Hepatocyte (in vitro differentiated cells): ENCODE results near the gene ANKRD52.

ENCODE experiments used
- EZH2 ChIP-seq: fragments of 200-600 bp; sonication (generic); IDR thresholded peaks from 2 replicates; pipeline ENCODE4 v1.6.1; 2016; ENCODE audit warnings: antibody characterized with exemption, mild to moderate bottlenecking, borderline replicate concordance
- TF ChIP-seq, protein P1 (sequence below): fragments of 200-600 bp; sonication (generic); IDR thresholded peaks from 2 replicates; pipeline ENCODE4 v1.5.1; 2016; ENCODE audit warnings: antibody characterized with exemption, mild to moderate bottlenecking; ENCODE audit not compliant: poor library complexity

DNA sequence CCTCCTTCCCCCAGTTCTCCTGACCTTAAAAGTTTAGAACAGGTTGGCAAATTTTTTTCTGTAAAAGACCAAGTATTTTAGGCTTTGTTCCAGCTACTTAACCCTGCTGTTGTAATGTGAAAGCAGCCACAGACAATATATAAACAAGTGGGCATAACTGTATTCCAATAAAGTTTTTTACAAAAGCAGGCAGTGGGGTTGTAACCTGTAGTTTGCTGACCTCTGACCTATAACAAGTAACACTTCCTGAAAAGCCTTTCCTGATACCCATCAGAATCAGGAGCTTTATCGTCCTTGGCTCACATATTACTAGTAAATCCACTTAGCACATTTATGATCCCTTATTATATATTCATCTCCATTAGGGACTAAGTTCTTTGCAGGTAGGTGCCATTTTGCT is 55.8 kb downstream of the ANKRD52 start:
- no peak for TF ChIP-seq EZH2
- TF ChIP-seq, protein P1, sequence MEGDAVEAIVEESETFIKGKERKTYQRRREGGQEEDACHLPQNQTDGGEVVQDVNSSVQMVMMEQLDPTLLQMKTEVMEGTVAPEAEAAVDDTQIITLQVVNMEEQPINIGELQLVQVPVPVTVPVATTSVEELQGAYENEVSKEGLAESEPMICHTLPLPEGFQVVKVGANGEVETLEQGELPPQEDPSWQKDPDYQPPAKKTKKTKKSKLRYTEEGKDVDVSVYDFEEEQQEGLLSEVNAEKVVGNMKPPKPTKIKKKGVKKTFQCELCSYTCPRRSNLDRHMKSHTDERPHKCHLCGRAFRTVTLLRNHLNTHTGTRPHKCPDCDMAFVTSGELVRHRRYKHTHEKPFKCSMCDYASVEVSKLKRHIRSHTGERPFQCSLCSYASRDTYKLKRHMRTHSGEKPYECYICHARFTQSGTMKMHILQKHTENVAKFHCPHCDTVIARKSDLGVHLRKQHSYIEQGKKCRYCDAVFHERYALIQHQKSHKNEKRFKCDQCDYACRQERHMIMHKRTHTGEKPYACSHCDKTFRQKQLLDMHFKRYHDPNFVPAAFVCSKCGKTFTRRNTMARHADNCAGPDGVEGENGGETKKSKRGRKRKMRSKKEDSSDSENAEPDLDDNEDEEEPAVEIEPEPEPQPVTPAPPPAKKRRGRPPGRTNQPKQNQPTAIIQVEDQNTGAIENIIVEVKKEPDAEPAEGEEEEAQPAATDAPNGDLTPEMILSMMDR: no peak
